ENCODE results near the gene TEDDM1. TPM values are rescaled to one million over a fixed set of nuclear protein-coding genes. Genes with fewer than 3 reads are reported as not detected.

The TEDDM1 gene
- total RNA-seq, 1 donor from 2014 or later: not detected

DNA sequence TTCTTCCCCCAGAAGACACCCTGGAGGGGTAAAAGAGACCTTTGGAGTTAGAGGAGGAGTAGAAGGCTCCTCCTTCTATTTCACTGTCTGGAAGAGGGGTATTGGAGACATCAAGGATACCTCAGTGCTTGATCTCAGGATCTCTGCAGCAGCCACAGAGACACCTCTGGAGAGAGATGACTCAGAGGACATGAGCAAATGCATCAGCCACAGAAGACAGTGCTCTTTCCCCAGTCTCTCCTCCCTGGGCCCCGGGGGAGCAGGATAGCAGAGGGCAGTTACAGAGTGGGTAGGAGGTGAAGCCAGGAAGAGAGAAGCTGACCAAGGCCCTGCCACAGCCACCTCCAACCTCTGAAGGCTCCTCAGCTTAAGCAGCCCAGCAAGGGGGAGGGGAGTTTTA lies 15.3 kb upstream of the TEDDM1 start:
- no peak for DNase-seq
- TF ChIP-seq, protein P1, sequence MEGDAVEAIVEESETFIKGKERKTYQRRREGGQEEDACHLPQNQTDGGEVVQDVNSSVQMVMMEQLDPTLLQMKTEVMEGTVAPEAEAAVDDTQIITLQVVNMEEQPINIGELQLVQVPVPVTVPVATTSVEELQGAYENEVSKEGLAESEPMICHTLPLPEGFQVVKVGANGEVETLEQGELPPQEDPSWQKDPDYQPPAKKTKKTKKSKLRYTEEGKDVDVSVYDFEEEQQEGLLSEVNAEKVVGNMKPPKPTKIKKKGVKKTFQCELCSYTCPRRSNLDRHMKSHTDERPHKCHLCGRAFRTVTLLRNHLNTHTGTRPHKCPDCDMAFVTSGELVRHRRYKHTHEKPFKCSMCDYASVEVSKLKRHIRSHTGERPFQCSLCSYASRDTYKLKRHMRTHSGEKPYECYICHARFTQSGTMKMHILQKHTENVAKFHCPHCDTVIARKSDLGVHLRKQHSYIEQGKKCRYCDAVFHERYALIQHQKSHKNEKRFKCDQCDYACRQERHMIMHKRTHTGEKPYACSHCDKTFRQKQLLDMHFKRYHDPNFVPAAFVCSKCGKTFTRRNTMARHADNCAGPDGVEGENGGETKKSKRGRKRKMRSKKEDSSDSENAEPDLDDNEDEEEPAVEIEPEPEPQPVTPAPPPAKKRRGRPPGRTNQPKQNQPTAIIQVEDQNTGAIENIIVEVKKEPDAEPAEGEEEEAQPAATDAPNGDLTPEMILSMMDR (IDR thresholded peaks at IDR 0.05; ENCODE audit: partially characterized antibody, unreplicated experiment): no peak
- Mint-ChIP-seq H3K4me3 (ENCODE audit: unreplicated experiment) (no peak overlapping the region), H3K36me3 (ENCODE audit: unreplicated experiment) (no peaks in the 10 kb centered on the region), H3K27me3 (ENCODE audit: unreplicated experiment) (no peaks in the 10 kb centered on the region), H3K4me1 (ENCODE audit: low read depth, unreplicated experiment) (no peaks in the 10 kb centered on the region), H3K9me3 (ENCODE audit: unreplicated experiment) (no peaks in the 10 kb centered on the region), H3K27ac (ENCODE audit: unreplicated experiment) (no peak overlapping the region)

DNA sequence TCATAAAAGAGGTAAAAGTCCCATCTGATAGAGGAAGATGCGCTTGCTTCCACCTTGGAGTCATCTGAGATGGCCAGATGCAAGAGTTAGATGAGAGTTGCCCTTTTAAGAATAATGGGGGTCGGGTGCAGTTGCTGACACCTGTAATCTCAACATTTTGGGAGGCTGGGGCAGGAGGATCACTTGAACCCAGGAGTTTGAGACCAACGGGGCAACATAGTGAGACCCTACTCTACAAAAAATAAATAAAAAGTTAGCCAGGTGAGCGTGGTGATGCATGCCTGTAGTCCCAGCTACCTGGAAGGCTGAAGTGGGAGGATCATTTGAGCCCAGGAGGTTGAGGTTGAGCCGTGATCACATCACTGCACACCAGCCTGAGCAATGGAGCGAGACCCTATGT lies 13.5 kb upstream of the TEDDM1 start:
- TF ChIP-seq, protein P1 (IDR thresholded peaks at IDR 0.05; ENCODE audit: partially characterized antibody, unreplicated experiment): no peak
- Mint-ChIP-seq H3K27me3 (ENCODE audit: unreplicated experiment) (no peaks in the 10 kb centered on the region), H3K27ac (ENCODE audit: unreplicated experiment) (no peak overlapping the region), H3K9me3 (ENCODE audit: unreplicated experiment) (no peaks in the 10 kb centered on the region), H3K4me3 (ENCODE audit: unreplicated experiment) (no peak overlapping the region), H3K36me3 (ENCODE audit: unreplicated experiment) (no peaks in the 10 kb centered on the region), H3K4me1 (ENCODE audit: low read depth, unreplicated experiment) (no peaks in the 10 kb centered on the region)
- no peak for DNase-seq

DNA sequence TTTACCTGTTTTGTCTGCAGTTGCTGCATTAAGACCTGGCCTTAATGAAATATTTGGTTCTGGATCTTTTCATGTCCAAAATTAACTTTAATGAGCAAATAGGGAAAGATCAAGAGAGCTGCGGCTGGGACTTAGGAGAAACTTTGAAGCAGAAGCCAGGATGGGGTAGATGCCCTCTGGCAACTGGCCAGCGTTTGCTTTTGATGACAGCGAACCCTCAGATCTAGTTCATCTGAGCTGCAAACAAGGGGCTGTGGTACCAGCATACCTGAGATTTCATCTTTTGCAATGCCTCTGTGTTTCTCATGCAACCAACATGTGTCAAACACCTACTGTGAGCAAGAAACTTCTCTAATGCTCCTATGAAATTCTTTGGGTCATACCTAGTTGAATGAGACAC lies 13.0 kb upstream of the TEDDM1 start:
- TF ChIP-seq, protein P1 (IDR thresholded peaks at IDR 0.05; ENCODE audit: partially characterized antibody, unreplicated experiment): no peak
- Mint-ChIP-seq H3K4me1 (ENCODE audit: low read depth, unreplicated experiment) (peaks cover 2% of the 10 kb centered on the region), H3K36me3 (ENCODE audit: unreplicated experiment) (no peaks in the 10 kb centered on the region), H3K27me3 (ENCODE audit: unreplicated experiment) (no peaks in the 10 kb centered on the region), H3K9me3 (ENCODE audit: unreplicated experiment) (no peaks in the 10 kb centered on the region), H3K27ac (ENCODE audit: unreplicated experiment) (no peak overlapping the region), H3K4me3 (ENCODE audit: unreplicated experiment) (no peak overlapping the region)
- DNase-seq: no peak

DNA sequence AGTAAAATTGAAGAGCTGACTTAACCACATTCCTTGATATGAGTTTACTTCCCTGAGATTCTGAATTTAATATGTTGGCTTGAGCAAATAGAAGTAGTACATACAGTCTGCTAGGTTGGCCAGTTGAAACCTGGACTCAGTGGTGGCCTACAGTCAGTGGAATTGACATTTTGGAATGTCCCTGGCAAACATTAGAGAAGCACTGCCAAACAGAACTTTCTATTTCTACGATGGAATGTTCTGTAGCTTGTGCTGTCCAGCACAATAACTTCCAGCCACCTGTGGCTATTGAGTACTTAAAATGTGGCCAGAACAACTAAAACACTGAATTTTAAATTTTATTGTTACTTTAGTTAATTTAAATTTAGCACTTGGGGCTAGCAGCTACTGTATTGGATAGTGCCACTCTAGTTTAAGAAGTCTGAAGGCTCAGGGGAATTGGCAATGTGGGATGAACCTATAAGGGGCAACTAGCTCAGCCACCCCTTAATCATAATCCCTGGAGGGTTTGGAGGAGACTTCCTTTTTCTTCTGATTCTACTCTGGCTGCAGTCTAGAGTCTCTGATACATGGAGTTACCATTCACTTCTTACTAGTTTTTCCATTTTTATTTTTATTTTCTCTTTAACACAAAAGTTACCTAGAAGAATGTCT lies 10.3 kb upstream of the TEDDM1 start:
- H3K27ac Mint-ChIP-seq (ENCODE audit: unreplicated experiment): no peak overlapping the region
- DNase-seq: no peak
- H3K27me3 Mint-ChIP-seq (ENCODE audit: unreplicated experiment): no peaks in the 10 kb centered on the region
- TF ChIP-seq, protein P1 (IDR thresholded peaks at IDR 0.05; ENCODE audit: partially characterized antibody, unreplicated experiment): no peak
- peaks cover under 1% of the 10 kb centered on the region for H3K36me3 Mint-ChIP-seq (ENCODE audit: unreplicated experiment)
- no peak overlapping the region for H3K4me3 Mint-ChIP-seq (ENCODE audit: unreplicated experiment)
- H3K9me3 Mint-ChIP-seq (ENCODE audit: unreplicated experiment): no peaks in the 10 kb centered on the region
- peaks cover 11% of the 10 kb centered on the region for H3K4me1 Mint-ChIP-seq (ENCODE audit: low read depth, unreplicated experiment)

DNA sequence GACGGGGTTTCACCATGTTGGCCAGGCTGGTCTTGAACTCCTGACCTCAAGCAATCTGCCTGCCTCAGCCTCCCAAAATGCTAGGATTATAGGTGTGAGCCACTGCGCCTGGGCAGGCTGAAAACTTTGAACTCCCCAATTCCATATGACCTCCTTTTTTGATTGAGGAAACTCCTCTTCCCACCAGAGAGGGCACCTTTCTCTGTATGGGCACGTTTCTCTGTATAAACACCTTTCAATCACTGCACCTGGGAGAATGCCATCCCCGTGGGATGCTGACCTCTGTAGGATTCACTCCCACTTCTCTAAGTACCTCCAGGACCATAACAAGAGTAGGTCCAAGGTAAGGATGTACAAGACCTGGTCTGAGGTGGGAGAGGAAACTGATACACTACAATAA lies 9.7 kb upstream of the TEDDM1 start:
- TF ChIP-seq, protein P1 (IDR thresholded peaks at IDR 0.05; ENCODE audit: partially characterized antibody, unreplicated experiment): no peak
- H3K36me3 Mint-ChIP-seq (ENCODE audit: unreplicated experiment): peaks cover 7% of the 10 kb centered on the region
- no peak overlapping the region for H3K27ac Mint-ChIP-seq (ENCODE audit: unreplicated experiment)
- peaks cover 11% of the 10 kb centered on the region for H3K4me1 Mint-ChIP-seq (ENCODE audit: low read depth, unreplicated experiment)
- H3K9me3 Mint-ChIP-seq (ENCODE audit: unreplicated experiment): peaks cover 2% of the 10 kb centered on the region
- H3K4me3 Mint-ChIP-seq (ENCODE audit: unreplicated experiment): no peak overlapping the region
- DNase-seq: no peak
- H3K27me3 Mint-ChIP-seq (ENCODE audit: unreplicated experiment): no peaks in the 10 kb centered on the region
